GM12865 (cell line): ENCODE measurements around the gene JOSD2.

Experiments used
- DNase-seq: peaks from one replicate; pipeline ENCODE4 v3.0.0; 2010; ENCODE audit warnings: low read depth
- H3K4me3 ChIP-seq: 2 replicates; pipeline ENCODE4 v1.5.1; 2011; ENCODE audit warnings: mild to moderate bottlenecking, low read depth, low read length, control low read depth
- TF ChIP-seq, protein P1 (sequence below): IDR thresholded peaks from 2 replicates; pipeline ENCODE4 v1.5.1; 2011; ENCODE audit warnings: low read length, control low read depth, low read depth, inconsistent platforms; ENCODE audit not compliant: insufficient read depth; ENCODE audit errors: missing control alignments

JOSD2 gene

GRCh38 chr19:50501186-50501567 is 9.8 kb downstream of the JOSD2 start:
- H3K4me3 ChIP-seq, result no peak overlapping the region
- TF ChIP-seq, protein P1, sequence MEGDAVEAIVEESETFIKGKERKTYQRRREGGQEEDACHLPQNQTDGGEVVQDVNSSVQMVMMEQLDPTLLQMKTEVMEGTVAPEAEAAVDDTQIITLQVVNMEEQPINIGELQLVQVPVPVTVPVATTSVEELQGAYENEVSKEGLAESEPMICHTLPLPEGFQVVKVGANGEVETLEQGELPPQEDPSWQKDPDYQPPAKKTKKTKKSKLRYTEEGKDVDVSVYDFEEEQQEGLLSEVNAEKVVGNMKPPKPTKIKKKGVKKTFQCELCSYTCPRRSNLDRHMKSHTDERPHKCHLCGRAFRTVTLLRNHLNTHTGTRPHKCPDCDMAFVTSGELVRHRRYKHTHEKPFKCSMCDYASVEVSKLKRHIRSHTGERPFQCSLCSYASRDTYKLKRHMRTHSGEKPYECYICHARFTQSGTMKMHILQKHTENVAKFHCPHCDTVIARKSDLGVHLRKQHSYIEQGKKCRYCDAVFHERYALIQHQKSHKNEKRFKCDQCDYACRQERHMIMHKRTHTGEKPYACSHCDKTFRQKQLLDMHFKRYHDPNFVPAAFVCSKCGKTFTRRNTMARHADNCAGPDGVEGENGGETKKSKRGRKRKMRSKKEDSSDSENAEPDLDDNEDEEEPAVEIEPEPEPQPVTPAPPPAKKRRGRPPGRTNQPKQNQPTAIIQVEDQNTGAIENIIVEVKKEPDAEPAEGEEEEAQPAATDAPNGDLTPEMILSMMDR, result no peak
- DNase-seq, result no peak

- no peak overlapping the region for H3K4me3 ChIP-seq
- TF ChIP-seq, protein P1, result no peak
- DNase-seq, result no peak
Observed at GRCh38 chr19:50500753-50501151, 10.2 kb downstream of the JOSD2 start.

DNA sequence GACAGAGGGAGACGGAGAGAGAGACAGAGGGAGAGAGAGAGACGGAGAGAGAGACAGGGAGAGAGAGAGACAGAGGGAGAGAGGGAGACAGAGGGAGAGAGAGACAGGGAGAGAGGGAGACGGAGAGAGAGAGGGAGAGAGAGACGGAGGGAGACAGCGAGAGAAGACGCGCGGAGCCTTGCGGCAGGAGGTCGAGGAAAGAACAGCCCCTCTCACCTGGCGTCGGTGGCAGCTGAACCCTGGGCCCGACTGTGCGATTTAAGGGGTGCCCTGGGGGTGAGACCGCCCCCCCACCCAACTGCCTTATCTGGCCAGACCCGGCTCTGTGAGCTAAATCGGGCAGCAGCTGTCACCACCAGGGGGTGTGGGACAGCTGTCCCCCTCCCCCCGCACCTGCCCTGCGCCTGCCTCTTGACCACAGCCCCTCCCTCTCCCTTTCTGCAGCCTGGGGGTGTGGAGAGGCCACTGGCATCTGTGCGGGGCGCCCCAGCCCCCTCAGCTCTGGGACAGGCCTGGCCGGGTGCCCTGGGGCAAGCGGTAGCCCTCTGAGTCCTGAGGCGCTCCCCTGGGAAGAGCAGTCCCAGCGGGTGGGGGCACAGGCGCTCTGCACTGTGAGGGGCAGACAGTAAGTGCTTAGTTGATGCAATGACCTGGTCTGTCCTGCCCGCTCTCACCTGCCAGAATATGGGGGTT is 10.8 kb downstream of the JOSD2 start:
- peak; percentile 38 for DNase-seq
- TF ChIP-seq, protein P1, result peak; percentile 21
- H3K4me3 ChIP-seq, result no peak overlapping the region

DNA sequence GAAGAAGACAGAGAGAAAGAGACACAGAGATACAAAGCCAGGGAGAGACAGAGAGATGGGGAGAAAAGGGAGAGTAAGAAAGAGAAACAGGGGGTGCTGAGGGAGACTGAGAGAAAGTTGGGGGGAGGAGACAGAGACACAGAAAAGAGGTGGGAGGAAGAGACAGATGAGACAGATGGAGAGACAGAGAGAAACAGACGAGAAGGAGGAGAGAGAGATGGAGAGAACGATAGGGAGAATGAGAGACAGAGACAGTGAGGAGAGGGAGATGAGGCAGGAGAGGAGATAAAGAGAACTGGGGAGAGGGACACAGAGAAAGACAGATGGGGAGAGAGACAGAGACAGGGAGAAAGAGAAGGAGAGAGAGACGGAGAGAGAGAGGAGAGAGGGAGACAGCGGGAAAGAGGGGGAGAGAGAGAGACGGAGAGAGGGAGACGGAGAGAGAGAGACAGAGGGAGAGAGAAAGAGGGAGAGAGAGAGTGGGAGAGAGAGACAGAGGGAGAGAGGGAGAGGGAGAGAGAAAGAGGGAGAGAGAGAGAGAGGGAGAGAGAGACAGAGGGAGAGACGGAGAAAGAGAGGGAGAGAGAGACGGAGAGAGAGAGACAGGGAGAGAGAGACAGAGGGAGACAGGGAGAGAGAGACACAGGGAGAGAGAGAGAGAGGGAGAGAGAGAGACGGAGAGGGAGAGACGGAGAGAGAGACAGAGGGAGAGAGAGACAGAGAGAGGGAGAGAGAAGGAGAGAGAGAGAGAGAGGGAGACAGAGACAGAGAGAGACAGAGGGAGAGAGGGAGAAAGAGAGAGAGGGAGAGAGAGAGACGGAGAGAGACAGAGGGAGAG is 12.6 kb downstream of the JOSD2 start:
- no peak overlapping the region for H3K4me3 ChIP-seq
- TF ChIP-seq, protein P1, result no peak
- DNase-seq, result no peak

- TF ChIP-seq, protein P1, result no peak
- H3K4me3 ChIP-seq, result no peak overlapping the region
- no peak for DNase-seq
Observed at GRCh38 chr19:50497022-50497405, 14.0 kb downstream of the JOSD2 start.

DNA sequence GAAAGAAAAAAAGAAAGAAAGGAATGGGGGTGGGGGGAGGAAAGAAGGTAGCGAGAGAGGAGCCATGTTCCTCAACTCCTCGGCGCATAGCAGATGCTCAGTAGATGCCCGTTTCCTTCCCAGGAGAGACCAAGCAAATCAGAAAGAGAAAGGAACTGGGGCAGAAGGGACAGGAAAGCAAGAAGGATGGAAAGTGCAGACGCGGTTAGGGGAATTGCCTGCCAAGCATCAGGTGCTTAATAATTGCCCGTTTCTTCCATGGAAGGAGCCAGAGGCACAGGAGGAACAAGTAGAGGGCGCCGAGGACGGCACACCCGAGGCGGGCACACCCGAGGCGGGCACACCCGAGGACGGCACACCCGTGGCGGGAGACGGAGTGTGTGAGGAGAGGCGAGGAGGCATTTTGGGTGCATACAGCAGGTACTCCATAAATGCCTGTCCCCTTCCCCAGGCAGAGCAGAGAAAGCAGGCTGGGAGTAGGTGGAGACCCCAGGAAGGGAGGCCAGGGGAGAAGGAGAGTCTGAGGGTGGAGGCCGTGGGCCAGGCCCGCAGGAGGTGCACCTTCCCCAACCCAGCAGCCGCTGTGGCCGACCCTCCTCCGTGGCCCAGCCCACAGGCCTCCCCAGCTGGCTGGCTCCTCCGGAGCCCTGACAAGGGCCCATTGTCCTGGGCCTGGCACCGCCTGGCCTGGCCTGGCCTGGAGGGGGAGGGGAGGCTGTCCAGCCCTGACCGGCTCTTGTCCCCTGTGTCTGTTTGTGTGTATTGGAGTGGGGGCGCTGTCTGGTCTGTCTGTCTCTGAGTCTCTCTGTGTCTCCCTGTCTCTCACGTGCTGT is 14.6 kb downstream of the JOSD2 start:
- DNase-seq, result no peak
- TF ChIP-seq, protein P1, result no peak

More for the DNA sequence above, 14.6 kb downstream of the JOSD2 start:
- no peak overlapping the region for H3K4me3 ChIP-seq
